Aorta (tissue), 5 donors: Measurements from ENCODE around the gene ISOC1. TPM values are rescaled to one million over a fixed set of nuclear protein-coding genes. Genes with fewer than 3 reads are reported as not detected.

Experiments used
- ATAC-seq: fragments of 200-7000 bp; cut with Tn5 transposase; one replicate; pipeline ENCODE4 v1.9.1; 2022; ENCODE audit warnings: moderate library complexity; ENCODE audit not compliant: low FRiP score
- DNase-seq, 2 donors: peaks; one replicate each; pipeline ENCODE4 v3.0.0-alpha.2; 2020
- H3K27ac ChIP-seq, 2 donors: one replicate each; pipeline ENCODE4 v1.5.1; 2013; ENCODE audit warnings: low read length in 2 of 2, mild to moderate bottlenecking in 2 of 2, moderate library complexity in 2 of 2, control low read depth in 1 of 2, inconsistent platforms in 1 of 2, low read depth in 1 of 2
- H3K27me3 ChIP-seq, 2 donors: one replicate each; pipeline ENCODE4 v1.6.1; 2013; ENCODE audit warnings: control low read depth in 1 of 2, low read length in 1 of 2, mild to moderate bottlenecking in 1 of 2, moderate library complexity in 1 of 2; ENCODE audit not compliant: insufficient read depth in 2 of 2, control insufficient read depth in 1 of 2
- H3K36me3 ChIP-seq, 2 donors: one replicate each; pipeline ENCODE4 v1.6.1; 2013; ENCODE audit warnings: control low read depth in 1 of 2, low read length in 1 of 2, mild to moderate bottlenecking in 1 of 2; ENCODE audit not compliant: insufficient read depth in 2 of 2, control insufficient read depth in 1 of 2
- H3K4me1 ChIP-seq, 2 donors: one replicate each; pipeline ENCODE4 v1.6.1; 2013; ENCODE audit warnings: low read length in 2 of 2, control low read depth in 1 of 2, mild to moderate bottlenecking in 1 of 2, moderate library complexity in 1 of 2; ENCODE audit not compliant: insufficient read depth in 2 of 2, control insufficient read depth in 1 of 2
- H3K4me3 ChIP-seq, 2 donors: one replicate each; pipeline ENCODE4 v1.5.1; 2013; ENCODE audit warnings: low read length in 2 of 2, control low read depth in 1 of 2, mild to moderate bottlenecking in 1 of 2
- H3K9me3 ChIP-seq: one replicate; pipeline ENCODE4 v1.6.1; 2013; ENCODE audit warnings: mild to moderate bottlenecking, low read length; ENCODE audit not compliant: control insufficient read depth
- WGBS, 2 donors: extraction: QIAGEN DNeasy Blood & Tissue Kit; methylation state at CpG; one replicate each; pipeline ENCODE4 v1.1.7; 2013; 5-methylcytosine and 5-hydroxymethylcytosine counted together
- intact Hi-C, 2 donors: fragments of 100-400 bp; cut with DNase I; formaldehyde crosslinking; loops; one replicate each; pipeline versions ENCODE4 v1.14.2 to v1.15.0; 2022
- polyA plus RNA-seq, 2 donors: library from polyadenylated mRNA; stranded (reverse); fragments of 200-250 nt; gene quantifications; one replicate each; pipeline ENCODE4 v1.2.3, GENCODE V29; 2013
- total RNA-seq, 2 donors: library from RNA; stranded (reverse); fragmentation: NEBNext Ultra II Directional; extraction: Animal tissue kit (Norgen Biotek cat#: 25700); gene quantifications; one replicate each; pipeline ENCODE4 v1.2.1, GENCODE V29; 2021
- donor health status: healthy with polysubstance abuse.
- donor health status: Bipolar disorder and iron deficiency.
- donor health status: DM: no; HTN: no; CAD: no.
- donor health status: DM: no; HTN: no; CAD: no.
- donor health status: DM: yes; HTN: yes; CAD: no.

The ISOC1 gene
- total and polyA plus RNA-seq, 4 donors = 10.1 to 16.8 (median 12.7) TPM

DNA sequence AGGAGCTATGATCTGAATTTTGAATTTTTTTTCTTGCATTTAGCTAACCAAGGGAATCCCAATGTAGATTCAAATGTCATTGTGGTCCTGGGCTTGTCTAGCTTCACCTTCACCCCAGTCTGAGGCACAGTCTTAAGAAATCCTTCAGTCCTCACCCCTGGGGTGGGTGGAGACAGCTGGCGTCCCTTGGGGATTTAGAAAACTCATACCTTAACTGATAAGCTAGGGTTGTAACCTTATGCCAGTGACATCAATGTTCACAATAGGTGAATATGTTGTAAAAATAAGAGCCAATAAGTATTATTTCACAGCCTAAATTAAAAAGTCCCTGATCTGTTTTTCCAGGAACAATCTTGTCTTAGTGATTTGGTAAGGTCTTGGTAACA, 4.6 kb downstream of the ISOC1 start:
- H3K36me3 ChIP-seq = no peaks in the 10 kb centered on the region
- H3K9me3 ChIP-seq = no peaks in the 10 kb centered on the region
- 48 to 96% methylated on average over 1 of the region's 1 CpG for WGBS, 2 donors
- intact Hi-C loops = no loop called here
- H3K27ac ChIP-seq = no peak overlapping the region
- ATAC-seq = no peak
- no peak for DNase-seq
- H3K4me3 ChIP-seq = no peak overlapping the region
- H3K4me1 ChIP-seq = no peaks in the 10 kb centered on the region
- no peaks in the 10 kb centered on the region for H3K27me3 ChIP-seq

GRCh38 chr5:129101794-129102193, 7.2 kb downstream of the ISOC1 start:
- Histone ChIP-seq H3K27me3 (no peaks in the 10 kb centered on the region), H3K4me3 (no peak overlapping the region), H3K27ac (no peak overlapping the region), H3K9me3 (no peaks in the 10 kb centered on the region), H3K36me3 (peaks cover 0 to under 1% of the 10 kb centered on the region in 2 donors), H3K4me1 (no peaks in the 10 kb centered on the region)
- WGBS, 2 donors = 93 to 95% methylated on average over 2 of the region's 2 CpGs
- DNase-seq = no peak
- intact Hi-C loops = no loop called here
- no peak for ATAC-seq

DNA sequence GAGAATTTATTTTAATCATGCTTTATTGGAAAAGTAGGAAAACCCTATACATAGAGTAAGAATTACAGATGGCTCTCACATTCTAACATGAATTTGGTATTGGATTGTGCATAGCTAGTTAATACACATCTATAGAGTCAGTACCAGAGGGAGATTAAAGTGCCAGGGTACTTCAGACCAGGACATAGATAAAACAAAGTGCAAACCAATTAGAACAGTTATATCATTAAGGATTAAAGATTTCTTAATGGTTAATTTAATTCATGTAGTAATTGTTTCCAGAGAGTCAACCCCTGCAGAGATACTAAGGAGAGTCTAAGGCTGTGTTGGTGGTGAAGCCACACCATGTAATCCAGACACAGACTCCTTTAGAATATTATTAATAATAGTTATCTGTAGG, 8.8 kb downstream of the ISOC1 start:
- H3K4me1 ChIP-seq = no peaks in the 10 kb centered on the region
- no peak overlapping the region for H3K4me3 ChIP-seq
- peaks cover 0 to 1% of the 10 kb centered on the region in 2 donors for H3K36me3 ChIP-seq
- no peaks in the 10 kb centered on the region for H3K27me3 ChIP-seq
- H3K27ac ChIP-seq = no peak overlapping the region
- ATAC-seq = no peak
- intact Hi-C loops = no loop called here
- no peak for DNase-seq
- no peaks in the 10 kb centered on the region for H3K9me3 ChIP-seq

DNA sequence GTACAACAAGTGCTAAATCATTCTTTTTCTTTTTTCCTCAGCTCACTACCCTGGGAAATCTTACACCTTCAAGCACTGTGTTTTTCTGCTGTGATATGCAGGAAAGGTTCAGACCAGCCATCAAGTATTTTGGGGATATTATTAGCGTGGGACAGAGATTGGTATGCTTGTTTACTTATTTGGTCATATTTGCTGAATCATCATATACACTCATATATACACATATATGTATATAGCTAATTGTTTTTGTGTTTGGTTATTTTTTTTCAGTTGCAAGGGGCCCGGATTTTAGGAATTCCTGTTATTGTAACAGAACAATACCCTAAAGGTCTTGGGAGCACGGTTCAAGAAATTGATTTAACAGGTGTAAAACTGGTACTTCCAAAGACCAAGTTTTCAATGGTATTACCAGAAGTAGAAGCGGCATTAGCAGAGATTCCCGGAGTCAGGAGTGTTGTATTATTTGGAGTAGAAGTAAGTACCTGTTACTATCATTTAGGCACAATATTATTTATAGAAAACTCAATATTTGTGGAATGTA, 10.4 kb downstream of the ISOC1 start:
- H3K27ac ChIP-seq = no peak overlapping the region
- no peak overlapping the region for H3K4me3 ChIP-seq
- H3K4me1 ChIP-seq = no peaks in the 10 kb centered on the region
- DNase-seq = no peak
- no peaks in the 10 kb centered on the region for H3K9me3 ChIP-seq
- WGBS, 2 donors = 96 to 97% methylated on average over 5 of the region's 5 CpGs
- intact Hi-C loops = no loop called here
- no peak for ATAC-seq
- no peaks in the 10 kb centered on the region for H3K27me3 ChIP-seq
- peaks cover 0 to 1% of the 10 kb centered on the region in 2 donors for H3K36me3 ChIP-seq

DNA sequence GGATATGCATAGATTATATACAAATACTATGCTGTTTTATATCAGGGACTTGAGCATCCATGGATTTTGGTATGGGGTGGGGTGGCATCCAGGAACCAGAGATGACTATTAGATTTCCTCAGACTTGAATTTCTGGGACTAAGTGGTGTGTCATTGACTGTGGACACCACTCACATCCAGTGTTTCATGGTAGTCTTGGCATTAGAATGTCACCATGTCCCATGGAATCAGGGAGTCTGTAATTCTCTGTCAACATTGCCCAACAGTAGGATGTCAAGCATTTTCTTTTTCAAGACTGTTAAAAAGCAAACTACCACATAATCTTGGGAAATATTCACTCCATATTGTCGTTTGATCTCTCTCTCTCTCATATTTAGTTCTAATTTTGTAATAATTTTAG, 13.1 kb downstream of the ISOC1 start:
- intact Hi-C loops = no loop called here
- no peak overlapping the region for H3K27ac ChIP-seq
- peaks cover 0 to 3% of the 10 kb centered on the region in 2 donors for H3K36me3 ChIP-seq
- no peaks in the 10 kb centered on the region for H3K27me3 ChIP-seq
- H3K9me3 ChIP-seq = no peaks in the 10 kb centered on the region
- DNase-seq (no peak), ATAC-seq (no peak)
- WGBS, 2 donors = 95% methylated on average over 1 of the region's 1 CpG
- no peaks in the 10 kb centered on the region for H3K4me1 ChIP-seq
- H3K4me3 ChIP-seq = no peak overlapping the region

DNA sequence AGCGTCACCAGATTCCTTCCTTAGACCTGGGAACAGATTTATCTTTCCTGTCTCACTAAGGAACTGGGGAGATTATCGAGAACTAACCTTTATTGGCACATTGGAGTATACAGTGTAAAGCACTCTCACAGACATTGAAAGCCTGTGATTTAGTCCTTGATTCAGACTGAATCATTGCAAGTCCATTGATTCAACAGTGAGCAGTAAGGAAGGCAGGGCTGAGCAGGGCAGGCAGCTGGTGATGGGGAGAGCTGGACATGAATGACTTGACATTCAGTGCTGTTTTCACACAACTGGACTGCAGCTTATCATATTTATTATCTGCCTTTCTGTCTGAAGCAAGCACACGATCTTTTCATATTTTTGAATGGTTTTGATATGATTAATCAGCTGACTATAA, 16.2 kb downstream of the ISOC1 start:
- Histone ChIP-seq H3K9me3 (no peaks in the 10 kb centered on the region), H3K4me1 (no peaks in the 10 kb centered on the region), H3K4me3 (no peak overlapping the region), H3K36me3 (peaks cover 0 to 3% of the 10 kb centered on the region in 2 donors), H3K27me3 (no peaks in the 10 kb centered on the region), H3K27ac (no peak overlapping the region)
- intact Hi-C loops = no loop called here
- 68 to 75% methylated on average over 3 of the region's 3 CpGs for WGBS, 2 donors
- ATAC-seq (no peak), DNase-seq (no peak)

DNA sequence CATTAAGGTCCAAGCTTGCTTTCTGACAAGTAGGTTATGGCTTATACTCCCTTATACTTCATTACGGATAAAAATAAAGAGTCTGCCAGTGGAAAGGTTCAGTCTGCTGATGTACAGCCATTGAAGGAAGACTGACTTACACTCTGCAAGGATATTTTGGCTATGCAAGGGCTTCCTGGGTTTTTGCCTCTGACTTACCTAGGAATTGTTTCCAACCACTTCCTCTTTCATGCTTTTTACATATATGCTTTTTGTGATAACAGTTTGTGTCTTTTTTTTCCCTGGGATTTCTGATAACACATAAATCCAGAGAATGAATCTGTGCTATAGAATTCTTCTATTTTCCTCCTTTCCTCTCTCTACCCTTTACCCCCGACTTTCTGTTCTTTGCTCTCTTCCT, 16.8 kb downstream of the ISOC1 start:
- intact Hi-C loops = no loop called here
- H3K27ac ChIP-seq = no peak overlapping the region
- H3K4me3 ChIP-seq = no peak overlapping the region
- 73 to 76% methylated on average over 2 of the region's 2 CpGs for WGBS, 2 donors
- no peaks in the 10 kb centered on the region for H3K27me3 ChIP-seq
- H3K36me3 ChIP-seq = peaks cover 0 to 3% of the 10 kb centered on the region in 2 donors
- no peaks in the 10 kb centered on the region for H3K4me1 ChIP-seq
- H3K9me3 ChIP-seq = no peaks in the 10 kb centered on the region
- DNase-seq (no peak), ATAC-seq (no peak)

- WGBS, 2 donors = 89 to 91% methylated on average over 3 of the region's 3 CpGs
- intact Hi-C loops = no loop called here
- ATAC-seq (no peak), DNase-seq (no peak)
- Histone ChIP-seq H3K9me3 (no peaks in the 10 kb centered on the region), H3K36me3 (peaks cover 0 to 2% of the 10 kb centered on the region in 2 donors), H3K4me1 (no peaks in the 10 kb centered on the region), H3K4me3 (no peak overlapping the region), H3K27me3 (no peaks in the 10 kb centered on the region), H3K27ac (no peak overlapping the region)
Measured at GRCh38 chr5:129112295-129112694, 17.7 kb downstream of the ISOC1 start.

- 62 to 69% methylated on average over 2 of the region's 2 CpGs for WGBS, 2 donors
- no peak overlapping the region for H3K4me3 ChIP-seq
- no peaks in the 10 kb centered on the region for H3K9me3 ChIP-seq
- H3K4me1 ChIP-seq = no peaks in the 10 kb centered on the region
- peaks cover 0 to 2% of the 10 kb centered on the region in 2 donors for H3K36me3 ChIP-seq
- no peak overlapping the region for H3K27ac ChIP-seq
- intact Hi-C loops = no loop called here
- H3K27me3 ChIP-seq = no peaks in the 10 kb centered on the region
- DNase-seq = no peak
- no peak for ATAC-seq
Measured at GRCh38 chr5:129113867-129114266, 19.3 kb downstream of the ISOC1 start.
